Ishikawa (cell line): ENCODE results near the gene SLC26A2.

ENCODE experiments used
- CEBPB ChIP-seq: IDR thresholded peaks from 2 replicates; pipeline ENCODE4 v1.6.1; 2012
- EP300 ChIP-seq: IDR thresholded peaks from 2 replicates; pipeline ENCODE4 v1.6.1; 2012; ENCODE audit warnings: borderline replicate concordance
- RAD21 ChIP-seq: IDR thresholded peaks from 2 replicates; pipeline ENCODE4 v1.6.1; 2012; ENCODE audit warnings: low read depth
- TAF1 ChIP-seq: IDR thresholded peaks from 2 replicates; pipeline ENCODE4 v1.6.1; 2012; ENCODE audit warnings: low read depth, mild to moderate bottlenecking
- TCF12 ChIP-seq: IDR thresholded peaks from 2 replicates; pipeline ENCODE4 v1.6.1; 2012; ENCODE audit warnings: low read depth
- YY1 ChIP-seq: IDR thresholded peaks from 2 replicates; pipeline ENCODE4 v1.6.1; 2012; ENCODE audit warnings: low read depth
- TF ChIP-seq, protein P1 (sequence below): IDR thresholded peaks from 2 replicates; pipeline ENCODE4 v1.6.1; 2012
- TF ChIP-seq, protein P2 (sequence below): IDR thresholded peaks from 2 replicates; pipeline ENCODE4 v1.6.1; 2012

DNA sequence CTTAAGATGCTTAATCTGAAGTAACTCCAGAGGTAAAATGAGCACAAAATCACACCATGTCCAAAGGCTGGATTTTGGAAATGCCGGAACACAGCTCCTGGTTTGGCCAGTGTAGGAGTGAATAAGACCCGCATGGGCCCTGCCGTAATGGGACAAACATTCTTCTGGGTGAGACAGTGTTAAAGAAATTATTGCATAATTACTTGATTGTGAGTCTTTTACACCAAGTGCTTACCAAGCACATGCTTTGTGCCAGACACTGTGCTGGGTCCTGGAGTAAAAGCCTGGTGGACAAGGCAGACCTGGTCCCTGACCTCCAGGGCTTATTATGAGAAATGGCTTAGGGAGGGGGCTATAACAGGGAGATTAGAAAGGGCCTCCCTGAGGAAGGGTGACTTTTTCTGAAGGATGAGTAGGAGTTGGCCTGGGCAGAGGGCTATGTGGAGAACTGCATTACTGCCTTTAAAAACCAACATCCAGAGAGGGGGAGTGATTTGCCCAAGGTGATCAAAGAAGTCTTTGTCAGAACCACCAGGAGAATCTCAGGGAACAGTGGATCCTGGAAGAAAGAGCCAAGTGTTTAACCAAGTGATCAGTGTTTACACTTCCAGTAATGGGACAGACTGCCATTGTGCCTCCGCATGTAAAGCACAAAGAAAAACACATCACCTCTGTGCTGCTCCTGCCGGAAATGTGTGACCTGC lies 19.5 kb upstream of the SLC26A2 start:
- TF ChIP-seq EP300 (no peak), RAD21 (no peak), YY1 (no peak), CEBPB (no peak), TCF12 (no peak), TAF1 (no peak)
- TF ChIP-seq, protein P1, sequence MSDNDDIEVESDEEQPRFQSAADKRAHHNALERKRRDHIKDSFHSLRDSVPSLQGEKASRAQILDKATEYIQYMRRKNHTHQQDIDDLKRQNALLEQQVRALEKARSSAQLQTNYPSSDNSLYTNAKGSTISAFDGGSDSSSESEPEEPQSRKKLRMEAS = no peak
- TF ChIP-seq, protein P2, sequence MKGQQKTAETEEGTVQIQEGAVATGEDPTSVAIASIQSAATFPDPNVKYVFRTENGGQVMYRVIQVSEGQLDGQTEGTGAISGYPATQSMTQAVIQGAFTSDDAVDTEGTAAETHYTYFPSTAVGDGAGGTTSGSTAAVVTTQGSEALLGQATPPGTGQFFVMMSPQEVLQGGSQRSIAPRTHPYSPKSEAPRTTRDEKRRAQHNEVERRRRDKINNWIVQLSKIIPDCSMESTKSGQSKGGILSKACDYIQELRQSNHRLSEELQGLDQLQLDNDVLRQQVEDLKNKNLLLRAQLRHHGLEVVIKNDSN = no peak
